Activated CD4-positive, alpha-beta T cell treated with anti-CD3 and anti-CD28 coated beads, Interleukin-2, amount 10 ng/mL, durations not matched to agents 7 days and 5 days (primary cell): Measurements from ENCODE around the gene GDE1. TPM values are rescaled to one million over a fixed set of nuclear protein-coding genes. Genes with fewer than 3 reads are reported as not detected.

ENCODE experiments used
- CTCF ChIA-PET: fragments of 350-600 bp; sonication (Branson Sonifier 250); formaldehyde crosslinking; loops from one replicate; lab custom pipeline; 2021; ENCODE audit warnings: antibody characterized with exemption; lab: Charles Lee
- POLR2A ChIA-PET: fragments of 350-600 bp; sonication (Branson Sonifier 250); formaldehyde crosslinking; loops from one replicate; lab custom pipeline; 2021; ENCODE audit warnings: antibody characterized with exemption; lab: Charles Lee
- DNase-seq: peaks from one replicate; pipeline ENCODE4 v3.0.0-alpha.2; 2020
- H3K27ac Mint-ChIP-seq: one replicate; pipeline ENCODE4 v1.8.0; 2021; ENCODE audit warnings: mild to moderate bottlenecking, moderate library complexity, mixed read lengths
- H3K27me3 Mint-ChIP-seq: one replicate; pipeline ENCODE4 v1.8.0; 2021; ENCODE audit warnings: mixed read lengths
- H3K36me3 Mint-ChIP-seq: one replicate; pipeline ENCODE4 v1.8.0; 2021; ENCODE audit warnings: low read depth, mixed read lengths
- H3K4me1 Mint-ChIP-seq: one replicate; pipeline ENCODE4 v1.8.0; 2021; ENCODE audit warnings: mixed read lengths
- H3K4me3 Mint-ChIP-seq: one replicate; pipeline ENCODE4 v1.8.0; 2021; ENCODE audit warnings: mild to moderate bottlenecking, moderate library complexity, mixed read lengths
- H3K9me3 Mint-ChIP-seq: one replicate; pipeline ENCODE4 v1.8.0; 2021; ENCODE audit warnings: mixed read lengths
- total RNA-seq, 2 experiments: library from RNA; stranded (reverse); gene quantifications; one replicate each; pipeline ENCODE4 v1.2.3, GENCODE V29; 2021

Gene GDE1
- total RNA-seq, 2 experiments from 2014 or later: 22.9 to 24.6 TPM

GRCh38 chr16:19522760-19523159 is 862 bp upstream of the GDE1 start:
- Mint-ChIP-seq H3K27me3 (no peaks in the 10 kb centered on the region), H3K9me3 (no peaks in the 10 kb centered on the region), H3K27ac (no peak overlapping the region), H3K4me1 (peaks cover 52% of the 10 kb centered on the region), H3K36me3 (peaks cover 4% of the 10 kb centered on the region), H3K4me3 (no peak overlapping the region)
- CTCF ChIA-PET: interaction anchor here (0.9 to 1.4 kb wide), 2 partner anchors 31 to 71 kb away, joined by 3 read pairs; no protein-coding TSS in a partner anchor
- POLR2A ChIA-PET: no interaction called here
- no peak for DNase-seq

DNA sequence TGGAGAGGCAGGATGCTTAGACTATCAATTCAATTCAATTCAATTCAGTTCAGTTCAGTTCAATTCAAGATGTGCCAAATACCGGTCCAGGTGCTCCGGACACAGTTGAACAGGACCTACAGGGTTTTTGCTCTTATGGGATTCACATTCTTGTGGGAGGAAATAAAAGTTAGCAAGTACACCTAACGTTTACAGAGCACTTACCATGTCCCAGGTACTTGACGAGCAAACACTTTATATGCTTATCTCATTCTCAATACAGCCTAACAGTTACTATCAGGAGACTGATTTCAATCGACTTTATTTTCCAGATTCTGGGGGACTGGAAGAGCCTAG is 467 bp upstream of the GDE1 start:
- no peaks in the 10 kb centered on the region for H3K9me3 Mint-ChIP-seq
- no peak for DNase-seq
- peaks cover 6% of the 10 kb centered on the region for H3K36me3 Mint-ChIP-seq
- peak overlapping the region; percentile 92 for H3K27ac Mint-ChIP-seq
- peaks cover 56% of the 10 kb centered on the region for H3K4me1 Mint-ChIP-seq
- POLR2A ChIA-PET: no interaction called here
- CTCF ChIA-PET: interaction anchor here (1.4 kb wide), 1 partner anchor 71 kb away, joined by 3 read pairs; no protein-coding TSS in a partner anchor
- H3K27me3 Mint-ChIP-seq: no peaks in the 10 kb centered on the region
- peak overlapping the region; percentile 96 for H3K4me3 Mint-ChIP-seq

DNA sequence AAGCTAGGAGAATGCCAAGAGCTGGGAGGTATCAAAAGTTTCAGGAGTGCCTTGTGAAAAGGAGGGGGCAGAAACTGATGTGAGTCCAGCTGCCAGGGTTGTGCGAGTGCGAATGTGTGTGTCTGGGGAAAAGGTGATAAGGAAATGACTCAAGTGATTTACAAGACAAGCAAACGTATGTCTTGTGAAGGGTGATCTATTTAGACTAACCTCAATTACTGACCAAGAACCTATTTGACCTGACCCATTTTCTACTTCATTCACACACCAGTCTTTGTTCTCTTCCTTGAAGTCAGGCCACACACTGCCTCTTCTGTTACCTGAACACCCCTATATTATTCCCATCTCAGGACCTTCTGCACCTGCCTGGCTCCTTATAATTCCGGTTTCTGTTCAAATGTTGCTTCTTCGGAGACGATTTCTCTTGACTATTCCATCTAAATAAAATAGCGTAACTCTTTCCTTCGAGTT is 1.0 kb downstream of the GDE1 start:
- no peak for DNase-seq
- no peaks in the 10 kb centered on the region for H3K9me3 Mint-ChIP-seq
- peak overlapping the region; percentile 92 for H3K27ac Mint-ChIP-seq
- H3K4me1 Mint-ChIP-seq: peaks cover 56% of the 10 kb centered on the region
- POLR2A ChIA-PET: no interaction called here
- H3K36me3 Mint-ChIP-seq: peaks cover 16% of the 10 kb centered on the region
- CTCF ChIA-PET: interaction anchor here (0.6 to 1.4 kb wide), 5 partner anchors 9 to 73 kb away, joined by 3 to 5 read pairs (median 3); no protein-coding TSS in a partner anchor
- H3K27me3 Mint-ChIP-seq: no peaks in the 10 kb centered on the region
- H3K4me3 Mint-ChIP-seq: peak overlapping the region; percentile 96

- H3K36me3 Mint-ChIP-seq: peaks cover 28% of the 10 kb centered on the region
- ChIA-PET CTCF (no interaction called here), POLR2A (no interaction called here)
- DNase-seq: no peak
- no peaks in the 10 kb centered on the region for H3K27me3 Mint-ChIP-seq
- no peak overlapping the region for H3K27ac Mint-ChIP-seq
- H3K9me3 Mint-ChIP-seq: no peaks in the 10 kb centered on the region
- H3K4me1 Mint-ChIP-seq: peaks cover 51% of the 10 kb centered on the region
- H3K4me3 Mint-ChIP-seq: no peak overlapping the region
Measured at GRCh38 chr16:19518388-19518787, 3.5 kb downstream of the GDE1 start.

GRCh38 chr16:19517424-19518089 is 4.3 kb downstream of the GDE1 start:
- peak overlapping the region; percentile 10 for H3K27ac Mint-ChIP-seq
- H3K4me1 Mint-ChIP-seq: peaks cover 50% of the 10 kb centered on the region
- peaks cover 37% of the 10 kb centered on the region for H3K36me3 Mint-ChIP-seq
- no peak overlapping the region for H3K4me3 Mint-ChIP-seq
- H3K9me3 Mint-ChIP-seq: no peaks in the 10 kb centered on the region
- ChIA-PET CTCF (interaction anchor here (0.6 to 2.2 kb wide), 3 partner anchors 27 to 385 kb away, joined by 3 to 4 read pairs (median 4); no protein-coding TSS in a partner anchor), POLR2A (no interaction called here)
- no peaks in the 10 kb centered on the region for H3K27me3 Mint-ChIP-seq
- DNase-seq: no peak

DNA sequence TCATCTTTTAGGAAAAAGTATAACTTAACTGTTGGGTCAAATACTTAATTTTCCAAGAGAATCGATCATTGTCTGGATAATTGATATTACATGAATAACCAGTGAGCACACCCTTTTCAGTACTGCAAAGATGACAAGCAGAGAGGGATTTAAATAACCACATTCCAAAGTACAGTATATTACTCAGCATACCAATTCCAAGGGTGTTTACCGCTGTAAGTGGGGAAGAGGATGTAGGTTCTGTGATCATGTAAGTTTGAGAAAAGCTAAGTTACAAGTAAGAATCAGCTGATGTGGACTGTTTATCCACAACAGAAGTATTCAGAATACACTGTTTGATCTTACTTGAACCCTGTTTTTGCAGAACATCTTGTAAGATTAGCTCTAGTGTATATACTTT is 6.1 kb downstream of the GDE1 start:
- Mint-ChIP-seq H3K27me3 (no peaks in the 10 kb centered on the region), H3K27ac (no peak overlapping the region), H3K4me1 (peaks cover 37% of the 10 kb centered on the region), H3K36me3 (peaks cover 39% of the 10 kb centered on the region), H3K9me3 (no peaks in the 10 kb centered on the region), H3K4me3 (no peak overlapping the region)
- POLR2A ChIA-PET: no interaction called here
- CTCF ChIA-PET: interaction anchor here (0.5 to 2.2 kb wide), 3 partner anchors 13 to 26 kb away, joined by 3 to 4 read pairs (median 4); no protein-coding TSS in a partner anchor
- no peak for DNase-seq

DNA sequence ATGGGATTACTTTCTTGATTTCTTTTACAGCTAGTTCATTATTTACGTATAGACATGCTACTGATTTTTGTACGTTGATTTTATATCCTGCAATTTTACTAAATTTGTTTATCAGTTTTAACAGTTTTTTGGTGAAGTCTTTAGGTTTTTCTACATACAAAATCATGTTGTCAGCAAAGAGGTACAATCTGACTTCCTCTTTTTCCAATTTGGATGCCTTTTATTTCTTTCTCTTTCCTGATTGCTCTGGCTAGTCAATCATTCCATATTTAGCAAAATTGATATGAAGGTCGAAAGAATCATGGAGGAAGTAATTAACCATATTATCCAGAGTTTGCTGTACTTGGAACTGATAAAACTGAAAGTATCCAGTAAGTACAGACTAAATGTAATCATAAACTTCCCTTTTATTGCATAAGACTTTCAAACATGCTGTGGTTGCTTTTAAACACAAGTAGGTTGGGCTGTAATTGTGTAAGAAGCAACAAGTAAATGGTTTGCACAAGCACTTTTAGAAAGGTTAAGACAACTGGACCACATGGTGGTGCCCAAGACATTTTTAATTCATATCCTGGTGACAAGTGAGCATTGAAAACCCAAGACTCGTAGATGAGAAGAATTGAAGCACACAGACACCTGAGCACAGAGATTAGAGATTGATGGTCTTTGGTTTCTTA is 8.4 kb downstream of the GDE1 start:
- ChIA-PET CTCF (interaction anchor here (0.7 kb wide), 1 partner anchor 10 kb away, joined by 3 read pairs; no protein-coding TSS in a partner anchor), POLR2A (no interaction called here)
- DNase-seq: no peak
- H3K4me3 Mint-ChIP-seq: no peak overlapping the region
- no peaks in the 10 kb centered on the region for H3K9me3 Mint-ChIP-seq
- H3K27me3 Mint-ChIP-seq: no peaks in the 10 kb centered on the region
- peaks cover 21% of the 10 kb centered on the region for H3K4me1 Mint-ChIP-seq
- peaks cover 39% of the 10 kb centered on the region for H3K36me3 Mint-ChIP-seq
- H3K27ac Mint-ChIP-seq: no peak overlapping the region

- H3K4me1 Mint-ChIP-seq: peaks cover 12% of the 10 kb centered on the region
- no peaks in the 10 kb centered on the region for H3K9me3 Mint-ChIP-seq
- POLR2A ChIA-PET: no interaction called here
- H3K4me3 Mint-ChIP-seq: no peak overlapping the region
- H3K27me3 Mint-ChIP-seq: no peaks in the 10 kb centered on the region
- H3K27ac Mint-ChIP-seq: no peak overlapping the region
- CTCF ChIA-PET: interaction anchor here (0.8 kb wide), 1 partner anchor 9 kb away, joined by 5 read pairs; the partner anchor contains the start of gene GDE1
- peaks cover 36% of the 10 kb centered on the region for H3K36me3 Mint-ChIP-seq
- no peak for DNase-seq
Measured at GRCh38 chr16:19512297-19512696, 9.6 kb downstream of the GDE1 start.

- H3K27me3 Mint-ChIP-seq: no peaks in the 10 kb centered on the region
- POLR2A ChIA-PET: no interaction called here
- CTCF ChIA-PET: no interaction called here
- no peak for DNase-seq
- peaks cover 8% of the 10 kb centered on the region for H3K4me1 Mint-ChIP-seq
- no peaks in the 10 kb centered on the region for H3K9me3 Mint-ChIP-seq
- no peak overlapping the region for H3K4me3 Mint-ChIP-seq
- no peak overlapping the region for H3K27ac Mint-ChIP-seq
- H3K36me3 Mint-ChIP-seq: peaks cover 30% of the 10 kb centered on the region
Measured at GRCh38 chr16:19507867-19508266, 14.0 kb downstream of the GDE1 start.

DNA sequence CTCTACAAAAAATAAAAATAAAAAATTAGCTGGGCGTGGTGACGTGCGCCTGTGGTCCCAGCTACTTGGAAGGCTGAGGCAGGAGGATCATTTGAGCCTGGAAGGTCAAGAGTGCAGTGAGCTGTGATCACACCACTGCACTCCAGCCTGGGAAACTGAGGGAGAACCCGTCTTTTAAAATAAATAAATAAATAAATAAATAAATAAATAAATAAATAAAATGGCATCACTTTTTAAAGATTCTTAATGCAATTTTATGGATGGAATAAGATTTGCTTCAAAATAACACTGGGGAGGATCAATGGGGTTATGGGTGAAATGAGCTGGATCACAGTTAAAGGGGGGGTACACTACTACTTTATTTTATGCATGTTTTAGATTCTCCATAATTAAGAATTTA is 14.9 kb downstream of the GDE1 start:
- ChIA-PET CTCF (no interaction called here), POLR2A (no interaction called here)
- Mint-ChIP-seq H3K27me3 (no peaks in the 10 kb centered on the region), H3K9me3 (no peaks in the 10 kb centered on the region), H3K4me1 (peaks cover 8% of the 10 kb centered on the region), H3K27ac (no peak overlapping the region), H3K4me3 (no peak overlapping the region), H3K36me3 (peaks cover 31% of the 10 kb centered on the region)
- DNase-seq: no peak

DNA sequence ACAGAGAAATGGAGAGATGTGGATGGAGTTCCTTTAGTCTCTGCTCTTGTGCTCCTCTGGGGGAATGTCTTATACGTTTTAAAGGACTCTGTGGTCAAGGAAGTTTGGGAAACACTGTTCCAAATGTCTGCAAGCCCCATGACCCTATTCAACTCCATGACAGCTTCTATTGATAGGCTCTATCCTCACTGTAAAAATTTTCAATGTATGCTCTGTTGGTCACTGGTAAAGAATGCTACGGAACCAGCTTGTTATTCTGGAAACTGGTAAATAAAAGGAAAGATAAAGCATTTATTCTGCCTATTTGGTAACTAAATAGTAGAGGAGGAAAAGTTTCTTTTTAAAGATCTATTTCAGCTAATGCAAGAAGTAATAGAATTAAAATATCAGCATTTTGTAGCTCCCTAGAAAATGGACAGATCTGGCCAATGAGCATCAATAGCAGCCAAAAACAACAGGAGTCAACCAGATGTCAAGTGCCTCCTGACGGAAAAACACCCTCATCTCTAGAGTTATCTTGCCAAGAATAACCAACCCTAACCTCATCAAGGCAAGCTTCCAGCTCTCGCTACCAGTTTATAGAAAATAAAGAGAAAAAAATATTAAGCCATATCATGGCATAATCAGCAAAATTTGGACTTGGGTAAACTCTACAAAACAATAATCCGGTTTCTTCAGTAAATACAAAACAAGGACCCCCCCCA is 16.1 kb downstream of the GDE1 start:
- H3K27me3 Mint-ChIP-seq: no peaks in the 10 kb centered on the region
- ChIA-PET POLR2A (interaction anchor here (0.7 kb wide), 1 partner anchor 713 kb away, joined by 5 read pairs; no protein-coding TSS in a partner anchor), CTCF (interaction anchor here (0.6 kb wide), 1 partner anchor 61 kb away, joined by 4 read pairs; no protein-coding TSS in a partner anchor)
- H3K27ac Mint-ChIP-seq: no peak overlapping the region
- DNase-seq: no peak
- no peak overlapping the region for H3K4me3 Mint-ChIP-seq
- peaks cover 36% of the 10 kb centered on the region for H3K36me3 Mint-ChIP-seq
- peaks cover 8% of the 10 kb centered on the region for H3K4me1 Mint-ChIP-seq
- no peaks in the 10 kb centered on the region for H3K9me3 Mint-ChIP-seq

DNA sequence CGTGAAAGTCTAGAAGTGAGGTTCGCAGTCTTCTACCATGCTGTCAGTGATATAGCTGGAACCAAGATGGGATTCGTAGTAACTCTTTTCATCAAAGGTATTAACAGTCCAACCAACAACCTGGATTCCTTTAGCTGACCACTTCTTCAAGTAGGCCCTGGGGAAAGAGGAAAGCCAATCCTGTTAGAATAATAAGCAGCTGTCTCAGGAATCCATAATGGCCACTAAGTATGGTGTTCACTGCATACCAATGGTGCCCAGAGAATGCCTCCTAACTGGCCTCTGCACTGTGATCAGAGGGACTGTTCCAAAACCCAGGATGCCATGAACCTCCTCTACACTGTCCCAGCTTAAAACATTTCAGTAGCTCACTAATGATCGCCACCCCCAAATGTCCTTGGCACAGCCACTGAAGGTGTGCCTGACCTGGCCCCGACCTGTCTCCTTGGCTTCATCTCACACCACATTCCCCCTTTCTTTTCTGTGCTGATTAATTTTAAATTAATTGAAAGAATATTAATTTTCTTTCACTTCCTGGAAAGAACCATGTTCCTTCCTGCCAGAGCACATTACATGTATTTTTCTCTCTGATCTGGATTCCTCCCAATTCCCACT is 18.3 kb downstream of the GDE1 start:
- Mint-ChIP-seq H3K27me3 (no peaks in the 10 kb centered on the region), H3K4me1 (peaks cover 8% of the 10 kb centered on the region), H3K27ac (no peak overlapping the region), H3K9me3 (no peaks in the 10 kb centered on the region), H3K4me3 (no peak overlapping the region), H3K36me3 (peaks cover 36% of the 10 kb centered on the region)
- POLR2A ChIA-PET: no interaction called here
- CTCF ChIA-PET: interaction anchor here (0.9 to 1.8 kb wide), 7 partner anchors 10 to 417 kb away, joined by 3 to 9 read pairs (median 4); partner anchors contain the start of gene VPS35L
- DNase-seq: no peak
